Measurements from ENCODE around the gene GIMD1. TPM values are rescaled to one million over a fixed set of nuclear protein-coding genes. Genes with fewer than 3 reads are reported as not detected.

GIMD1 gene
- polyA plus RNA-seq, 4 donors, result 25.4 to 144 (median 114) TPM; not detected in 1

DNA sequence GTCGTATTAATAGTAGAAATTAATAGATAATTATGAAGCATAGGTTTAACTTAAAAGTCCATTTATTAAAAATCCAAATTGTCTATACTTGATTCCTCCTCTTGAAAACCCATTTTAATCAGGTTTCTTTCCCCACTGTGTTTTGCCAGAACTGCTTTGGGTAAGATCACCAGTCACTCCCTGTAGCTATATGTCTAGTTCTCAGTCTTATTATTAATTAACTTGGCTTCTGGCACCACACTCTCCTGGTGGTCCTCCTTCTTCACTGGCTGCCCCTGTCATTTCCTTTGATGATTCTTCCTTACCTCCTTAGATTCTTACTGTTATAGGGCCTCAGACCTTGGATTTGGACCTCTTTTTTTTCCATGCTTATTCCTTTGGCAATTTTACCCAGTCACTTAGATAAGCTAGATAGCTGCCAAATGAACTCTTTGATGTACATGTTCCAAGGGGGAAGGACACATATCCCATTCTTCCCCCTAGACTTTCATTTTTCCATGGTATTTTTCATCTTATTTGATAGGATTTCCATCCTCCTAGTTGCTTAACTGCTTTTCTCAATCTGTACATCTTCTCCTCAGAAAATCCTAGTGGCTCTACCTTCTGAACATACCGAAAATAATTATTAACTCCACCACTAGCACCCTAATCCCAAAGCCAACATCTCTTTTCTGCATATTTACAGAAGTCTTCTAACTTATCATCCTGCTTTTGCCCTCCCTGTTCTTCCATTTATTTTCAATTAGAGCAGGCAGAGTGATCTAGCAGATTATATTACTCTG is 24.5 kb downstream of the GIMD1 start:
- FAIRE-seq (no peak), DNase-seq (no peak)
- H3K27ac ChIP-seq (ENCODE audit: low read depth in 1 of 3, low read length in 2 of 3), result no peak overlapping the region
- H3K27me3 ChIP-seq (ENCODE audit: control insufficient read depth in 3 of 3, insufficient read depth in 3 of 3, low read length in 3 of 3), result no peaks in the 10 kb centered on the region
- no peaks in the 10 kb centered on the region for H3K4me1 ChIP-seq (ENCODE audit: control insufficient read depth in 3 of 3, insufficient read depth in 2 of 3, low read depth in 1 of 3, low read length in 2 of 3)
- peaks cover 2 to 8% (median 7%) of the 10 kb centered on the region in 3 donors for H3K36me3 ChIP-seq (ENCODE audit: control insufficient read depth in 3 of 3, insufficient read depth in 2 of 3, low read depth in 1 of 3, low read length in 3 of 3)
- H3K4me3 ChIP-seq (ENCODE audit: low read depth in 1 of 3, low read length in 3 of 3), result no peak overlapping the region
- 86 to 88% (median 87%) methylated on average over 2 of the region's 2 CpGs for WGBS, 3 donors
- H3K9me3 ChIP-seq (ENCODE audit: control insufficient read depth in 2 of 2, insufficient read depth in 1 of 2, low read depth in 1 of 2, low read length in 1 of 2), result no peaks in the 10 kb centered on the region

DNA sequence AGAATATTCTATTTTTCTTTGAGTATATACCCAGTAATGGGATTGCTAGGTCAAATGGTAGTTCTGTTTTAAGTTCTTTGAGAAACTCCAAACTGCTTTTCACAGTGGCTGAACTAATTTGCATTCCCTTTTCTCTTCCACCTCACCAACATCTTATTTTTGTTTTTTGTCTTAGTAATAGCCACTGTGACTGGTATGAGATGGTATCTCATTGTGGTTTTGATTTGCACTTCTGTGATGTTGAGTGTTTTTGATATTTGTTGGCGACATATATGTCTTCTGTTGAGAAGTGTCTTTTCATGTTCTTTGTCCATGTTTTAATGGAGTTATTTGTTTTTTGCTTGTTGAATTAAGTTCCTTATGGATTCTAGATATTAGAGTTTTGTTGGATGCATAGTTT is 27.8 kb downstream of the GIMD1 start:
- FAIRE-seq, result no peak
- no peaks in the 10 kb centered on the region for H3K4me1 ChIP-seq (ENCODE audit: control insufficient read depth in 3 of 3, insufficient read depth in 2 of 3, low read depth in 1 of 3, low read length in 2 of 3)
- peaks cover 0 to 5% of the 10 kb centered on the region in 2 donors for H3K9me3 ChIP-seq (ENCODE audit: control insufficient read depth in 2 of 2, insufficient read depth in 1 of 2, low read depth in 1 of 2, low read length in 1 of 2)
- H3K27me3 ChIP-seq (ENCODE audit: control insufficient read depth in 3 of 3, insufficient read depth in 3 of 3, low read length in 3 of 3), result no peaks in the 10 kb centered on the region
- H3K4me3 ChIP-seq (ENCODE audit: low read depth in 1 of 3, low read length in 3 of 3), result no peak overlapping the region
- no peak overlapping the region for H3K27ac ChIP-seq (ENCODE audit: low read depth in 1 of 3, low read length in 2 of 3)
- peaks cover 13 to 21% (median 18%) of the 10 kb centered on the region in 3 donors for H3K36me3 ChIP-seq (ENCODE audit: control insufficient read depth in 3 of 3, insufficient read depth in 2 of 3, low read depth in 1 of 3, low read length in 3 of 3)
- 90% methylated on average over 1 of the region's 1 CpG for WGBS, 3 donors
- DNase-seq, result no peak

DNA sequence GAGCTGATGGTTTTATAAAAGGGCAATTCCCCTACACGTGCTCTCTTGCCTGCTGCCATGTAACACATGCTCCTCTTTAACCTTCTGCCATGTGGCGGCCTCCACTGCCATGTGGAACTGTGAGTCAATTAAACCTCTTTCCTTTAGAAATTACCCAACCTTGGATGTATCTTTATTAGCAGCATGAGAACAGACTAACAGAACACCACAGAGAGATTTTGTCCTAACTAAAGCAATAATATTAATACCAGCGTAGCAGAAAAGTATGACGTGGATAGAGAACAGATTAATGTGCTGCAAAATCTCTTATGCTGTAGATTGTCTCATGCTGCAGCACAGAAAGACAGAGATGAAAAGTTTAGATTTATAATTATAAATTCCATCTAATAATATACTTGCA is 29.1 kb downstream of the GIMD1 start:
- H3K36me3 ChIP-seq (ENCODE audit: control insufficient read depth in 3 of 3, insufficient read depth in 2 of 3, low read depth in 1 of 3, low read length in 3 of 3), result peaks cover 13 to 21% (median 18%) of the 10 kb centered on the region in 3 donors
- FAIRE-seq (no peak), DNase-seq (no peak)
- H3K4me1 ChIP-seq (ENCODE audit: control insufficient read depth in 3 of 3, insufficient read depth in 2 of 3, low read depth in 1 of 3, low read length in 2 of 3), result no peaks in the 10 kb centered on the region
- 94 to 98% (median 98%) methylated on average over 4 of the region's 4 CpGs for WGBS, 3 donors
- no peak overlapping the region for H3K27ac ChIP-seq (ENCODE audit: low read depth in 1 of 3, low read length in 2 of 3)
- H3K27me3 ChIP-seq (ENCODE audit: control insufficient read depth in 3 of 3, insufficient read depth in 3 of 3, low read length in 3 of 3), result no peaks in the 10 kb centered on the region
- H3K9me3 ChIP-seq (ENCODE audit: control insufficient read depth in 2 of 2, insufficient read depth in 1 of 2, low read depth in 1 of 2, low read length in 1 of 2), result peaks cover 0 to 5% of the 10 kb centered on the region in 2 donors
- no peak overlapping the region for H3K4me3 ChIP-seq (ENCODE audit: low read depth in 1 of 3, low read length in 3 of 3)

DNA sequence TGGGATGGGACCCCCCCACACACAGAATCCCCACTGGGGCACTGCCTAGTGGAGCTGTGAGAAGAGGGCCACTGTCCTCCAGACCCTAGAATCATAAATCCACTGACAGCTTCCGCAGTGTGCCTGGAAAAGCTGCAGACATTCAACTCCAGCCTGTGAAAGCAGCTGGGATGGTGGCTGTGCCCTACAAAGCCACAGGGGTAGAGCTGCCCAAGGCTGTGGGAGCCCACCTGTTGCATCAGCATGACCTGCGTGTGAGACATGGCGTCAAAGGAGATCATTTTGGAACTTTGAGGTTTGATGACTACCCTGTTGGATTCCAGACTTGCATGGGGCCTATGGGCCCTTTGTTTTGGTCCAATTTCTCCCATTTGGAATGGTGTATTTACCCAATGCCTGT is 29.9 kb downstream of the GIMD1 start:
- H3K9me3 ChIP-seq (ENCODE audit: control insufficient read depth in 2 of 2, insufficient read depth in 1 of 2, low read depth in 1 of 2, low read length in 1 of 2), result peaks cover 0 to 5% of the 10 kb centered on the region in 2 donors
- FAIRE-seq, result no peak
- no peaks in the 10 kb centered on the region for H3K4me1 ChIP-seq (ENCODE audit: control insufficient read depth in 3 of 3, insufficient read depth in 2 of 3, low read depth in 1 of 3, low read length in 2 of 3)
- WGBS, 3 donors, result 95 to 99% (median 99%) methylated on average over 3 of the region's 3 CpGs
- no peak for DNase-seq
- no peaks in the 10 kb centered on the region for H3K27me3 ChIP-seq (ENCODE audit: control insufficient read depth in 3 of 3, insufficient read depth in 3 of 3, low read length in 3 of 3)
- H3K36me3 ChIP-seq (ENCODE audit: control insufficient read depth in 3 of 3, insufficient read depth in 2 of 3, low read depth in 1 of 3, low read length in 3 of 3), result peaks cover 13 to 21% (median 18%) of the 10 kb centered on the region in 3 donors
- no peak overlapping the region for H3K4me3 ChIP-seq (ENCODE audit: low read depth in 1 of 3, low read length in 3 of 3)
- H3K27ac ChIP-seq (ENCODE audit: low read depth in 1 of 3, low read length in 2 of 3), result no peak overlapping the region

DNA sequence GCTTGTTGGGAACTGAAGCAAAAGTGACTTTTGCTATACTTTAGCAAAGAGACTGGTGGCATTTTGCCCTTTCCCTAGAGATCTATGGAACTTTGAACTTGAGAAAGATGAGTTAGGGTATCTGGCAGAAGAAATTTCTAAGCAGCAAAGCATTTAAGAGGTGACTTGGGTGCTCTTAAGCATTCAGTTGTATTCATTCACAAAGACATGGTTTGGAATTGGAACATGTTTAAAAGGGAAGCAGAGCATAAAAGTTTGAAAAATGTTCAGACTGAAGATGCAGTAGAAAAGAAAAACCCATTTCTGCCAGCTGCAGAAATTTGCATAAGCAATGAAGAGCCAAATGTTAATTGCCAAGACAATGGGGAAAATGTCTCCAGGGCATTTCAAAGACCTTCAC is 30.7 kb downstream of the GIMD1 start:
- DNase-seq (no peak), FAIRE-seq (no peak)
- H3K9me3 ChIP-seq (ENCODE audit: control insufficient read depth in 2 of 2, insufficient read depth in 1 of 2, low read depth in 1 of 2, low read length in 1 of 2), result peaks cover 0 to 5% of the 10 kb centered on the region in 2 donors
- H3K4me3 ChIP-seq (ENCODE audit: low read depth in 1 of 3, low read length in 3 of 3), result no peak overlapping the region
- no peaks in the 10 kb centered on the region for H3K4me1 ChIP-seq (ENCODE audit: control insufficient read depth in 3 of 3, insufficient read depth in 2 of 3, low read depth in 1 of 3, low read length in 2 of 3)
- H3K27me3 ChIP-seq (ENCODE audit: control insufficient read depth in 3 of 3, insufficient read depth in 3 of 3, low read length in 3 of 3), result no peaks in the 10 kb centered on the region
- peaks cover 15 to 20% (median 18%) of the 10 kb centered on the region in 3 donors for H3K36me3 ChIP-seq (ENCODE audit: control insufficient read depth in 3 of 3, insufficient read depth in 2 of 3, low read depth in 1 of 3, low read length in 3 of 3)
- H3K27ac ChIP-seq (ENCODE audit: low read depth in 1 of 3, low read length in 2 of 3), result no peak overlapping the region

DNA sequence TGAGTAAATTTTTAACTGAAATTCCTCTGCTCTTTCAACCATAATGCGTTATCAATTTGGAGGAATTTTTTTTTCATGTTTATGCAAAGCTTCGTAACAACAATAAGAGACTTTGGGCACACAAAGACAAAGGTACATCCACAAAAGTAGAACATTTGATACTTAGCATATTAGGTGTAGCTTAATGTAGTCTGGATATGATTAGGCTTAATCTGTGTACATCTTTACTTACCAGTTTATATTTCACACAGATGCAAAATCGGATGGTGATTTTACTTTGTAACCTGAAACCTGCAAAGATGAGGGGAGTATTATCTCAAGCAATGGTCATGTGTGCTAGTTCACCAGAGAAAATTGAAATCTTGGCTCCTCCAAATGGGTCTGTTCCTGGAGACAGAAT is 32.0 kb downstream of the GIMD1 start:
- Histone ChIP-seq H3K4me3 (ENCODE audit: low read depth in 1 of 3, low read length in 3 of 3) (no peak overlapping the region), H3K27ac (ENCODE audit: low read depth in 1 of 3, low read length in 2 of 3) (no peak overlapping the region), H3K36me3 (ENCODE audit: control insufficient read depth in 3 of 3, insufficient read depth in 2 of 3, low read depth in 1 of 3, low read length in 3 of 3) (peaks cover 15 to 19% (median 19%) of the 10 kb centered on the region in 3 donors), H3K9me3 (ENCODE audit: control insufficient read depth in 2 of 2, insufficient read depth in 1 of 2, low read depth in 1 of 2, low read length in 1 of 2) (peaks cover 0 to 5% of the 10 kb centered on the region in 2 donors), H3K4me1 (ENCODE audit: control insufficient read depth in 3 of 3, insufficient read depth in 2 of 3, low read depth in 1 of 3, low read length in 2 of 3) (no peaks in the 10 kb centered on the region), H3K27me3 (ENCODE audit: control insufficient read depth in 3 of 3, insufficient read depth in 3 of 3, low read length in 3 of 3) (no peaks in the 10 kb centered on the region)
- DNase-seq (no peak), FAIRE-seq (no peak)
- 96 to 99% (median 97%) methylated on average over 3 of the region's 3 CpGs for WGBS, 3 donors

GRCh38 chr4:106334741-106335470 is 33.7 kb downstream of the GIMD1 start:
- Histone ChIP-seq H3K9me3 (ENCODE audit: control insufficient read depth in 2 of 2, insufficient read depth in 1 of 2, low read depth in 1 of 2, low read length in 1 of 2) (peaks cover 0 to 5% of the 10 kb centered on the region in 2 donors), H3K4me3 (ENCODE audit: low read depth in 1 of 3, low read length in 3 of 3) (no peak overlapping the region), H3K27me3 (ENCODE audit: control insufficient read depth in 3 of 3, insufficient read depth in 3 of 3, low read length in 3 of 3) (no peaks in the 10 kb centered on the region), H3K27ac (ENCODE audit: low read depth in 1 of 3, low read length in 2 of 3) (no peak overlapping the region), H3K36me3 (ENCODE audit: control insufficient read depth in 3 of 3, insufficient read depth in 2 of 3, low read depth in 1 of 3, low read length in 3 of 3) (peaks cover 15 to 21% (median 19%) of the 10 kb centered on the region in 3 donors), H3K4me1 (ENCODE audit: control insufficient read depth in 3 of 3, insufficient read depth in 2 of 3, low read depth in 1 of 3, low read length in 2 of 3) (no peaks in the 10 kb centered on the region)
- DNase-seq (no peak), FAIRE-seq (peak; percentile 82)
- WGBS, 3 donors, result 89 to 100% (median 90%) methylated on average over 1 of the region's 1 CpG

GRCh38 chr4:106333186-106333585 is 35.4 kb downstream of the GIMD1 start:
- FAIRE-seq (no peak), DNase-seq (peak in 1 of 2 donors; percentile 61)

More at GRCh38 chr4:106333186-106333585, 35.4 kb downstream of the GIMD1 start:
- Histone ChIP-seq H3K36me3 (ENCODE audit: control insufficient read depth in 3 of 3, insufficient read depth in 2 of 3, low read depth in 1 of 3, low read length in 3 of 3) (peaks cover 10 to 16% (median 15%) of the 10 kb centered on the region in 3 donors), H3K4me3 (ENCODE audit: low read depth in 1 of 3, low read length in 3 of 3) (no peak overlapping the region), H3K27me3 (ENCODE audit: control insufficient read depth in 3 of 3, insufficient read depth in 3 of 3, low read length in 3 of 3) (no peaks in the 10 kb centered on the region), H3K4me1 (ENCODE audit: control insufficient read depth in 3 of 3, insufficient read depth in 2 of 3, low read depth in 1 of 3, low read length in 2 of 3) (no peaks in the 10 kb centered on the region), H3K27ac (ENCODE audit: low read depth in 1 of 3, low read length in 2 of 3) (no peak overlapping the region), H3K9me3 (ENCODE audit: control insufficient read depth in 2 of 2, insufficient read depth in 1 of 2, low read depth in 1 of 2, low read length in 1 of 2) (peaks cover 0 to 2% of the 10 kb centered on the region in 2 donors)
- 48 to 80% (median 63%) methylated on average over 5 of the region's 5 CpGs for WGBS, 3 donors
